AG04449 (cell line): ENCODE measurements around the gene CC2D1A.

Experiments
- CTCF ChIA-PET: fragments of 350-600 bp; formaldehyde crosslinking; extraction: SDS; loops from one replicate; lab custom pipeline; 2021; ENCODE audit warnings: antibody characterized with exemption; lab: Yijun Ruan, JAX
- POLR2A ChIA-PET: fragments of 400-600, 350-600 bp; formaldehyde crosslinking; extraction: SDS; loops from one replicate; lab custom pipeline; 2020; ENCODE audit warnings: antibody characterized with exemption, inconsistent platforms; lab: Yijun Ruan, JAX
- DNase-seq: peaks from one replicate; pipeline ENCODE4 v3.0.0-alpha.2; 2010; ENCODE audit warnings: low read depth, low spot score
- H3K4me3 ChIP-seq: 2 replicates; pipeline ENCODE4 v1.5.1; 2011; ENCODE audit warnings: low read depth, mild to moderate bottlenecking, control low read depth, low read length
- TF ChIP-seq, protein P1 (sequence below): IDR thresholded peaks from one replicate; pipeline ENCODE4 v1.5.1; 2011; ENCODE audit warnings: mild to moderate bottlenecking, moderate library complexity, low read length, control low read depth, inconsistent platforms; ENCODE audit not compliant: insufficient read depth; ENCODE audit errors: missing control alignments

CC2D1A gene

GRCh38 chr19:13923194-13923987 lies 17.4 kb downstream of the CC2D1A start:
- ChIA-PET POLR2A (interaction anchor here (0.7 kb wide), 1 partner anchor 157 kb away, joined by 3 read pairs; no protein-coding TSS in a partner anchor), CTCF (interaction anchor here (1.3 to 1.7 kb wide), 2 partner anchors 150 to 213 kb away, joined by 5 read pairs; partner anchors contain the start of genes ASF1B and MISP3)
- H3K4me3 ChIP-seq: no peak overlapping the region
- TF ChIP-seq, protein P1, sequence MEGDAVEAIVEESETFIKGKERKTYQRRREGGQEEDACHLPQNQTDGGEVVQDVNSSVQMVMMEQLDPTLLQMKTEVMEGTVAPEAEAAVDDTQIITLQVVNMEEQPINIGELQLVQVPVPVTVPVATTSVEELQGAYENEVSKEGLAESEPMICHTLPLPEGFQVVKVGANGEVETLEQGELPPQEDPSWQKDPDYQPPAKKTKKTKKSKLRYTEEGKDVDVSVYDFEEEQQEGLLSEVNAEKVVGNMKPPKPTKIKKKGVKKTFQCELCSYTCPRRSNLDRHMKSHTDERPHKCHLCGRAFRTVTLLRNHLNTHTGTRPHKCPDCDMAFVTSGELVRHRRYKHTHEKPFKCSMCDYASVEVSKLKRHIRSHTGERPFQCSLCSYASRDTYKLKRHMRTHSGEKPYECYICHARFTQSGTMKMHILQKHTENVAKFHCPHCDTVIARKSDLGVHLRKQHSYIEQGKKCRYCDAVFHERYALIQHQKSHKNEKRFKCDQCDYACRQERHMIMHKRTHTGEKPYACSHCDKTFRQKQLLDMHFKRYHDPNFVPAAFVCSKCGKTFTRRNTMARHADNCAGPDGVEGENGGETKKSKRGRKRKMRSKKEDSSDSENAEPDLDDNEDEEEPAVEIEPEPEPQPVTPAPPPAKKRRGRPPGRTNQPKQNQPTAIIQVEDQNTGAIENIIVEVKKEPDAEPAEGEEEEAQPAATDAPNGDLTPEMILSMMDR: no peak
- DNase-seq: no peak

- ChIA-PET CTCF (interaction anchor here (1.8 to 2.1 kb wide), 2 partner anchors 133 to 150 kb away, joined by 5 to 7 read pairs; no protein-coding TSS in a partner anchor), POLR2A (interaction anchor here (0.6 to 1.2 kb wide), 2 partner anchors 12 kb away, joined by 3 read pairs; no protein-coding TSS in a partner anchor)
- H3K4me3 ChIP-seq: no peak overlapping the region
- no peak for DNase-seq
- TF ChIP-seq, protein P1: no peak
These were observed 20.0 kb downstream of the CC2D1A start for GRCh38 chr19:13926010-13926409.

DNA sequence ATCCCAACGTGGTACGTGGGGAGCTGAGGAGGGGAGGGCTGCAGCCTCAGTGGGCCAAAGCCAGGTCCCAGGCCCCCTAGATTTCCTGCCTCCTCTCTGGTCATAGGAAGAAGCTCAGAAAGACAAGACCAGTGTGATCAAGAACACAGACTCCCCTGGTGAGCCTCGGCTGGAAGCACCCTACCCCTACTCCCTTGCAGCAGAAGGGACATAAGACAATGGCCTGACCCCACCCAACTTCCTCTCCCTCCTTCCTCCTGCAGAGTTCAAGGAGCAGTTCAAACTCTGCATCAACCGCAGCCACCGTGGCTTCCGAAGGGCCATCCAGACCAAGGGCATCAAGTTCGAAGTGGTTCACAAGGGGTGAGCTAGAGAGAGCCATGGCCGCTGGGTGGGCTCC lies 20.7 kb downstream of the CC2D1A start:
- TF ChIP-seq, protein P1: no peak
- CTCF ChIA-PET: interaction anchor here (1.8 to 2.1 kb wide), 2 partner anchors 132 to 149 kb away, joined by 5 to 7 read pairs; no protein-coding TSS in a partner anchor

DNA sequence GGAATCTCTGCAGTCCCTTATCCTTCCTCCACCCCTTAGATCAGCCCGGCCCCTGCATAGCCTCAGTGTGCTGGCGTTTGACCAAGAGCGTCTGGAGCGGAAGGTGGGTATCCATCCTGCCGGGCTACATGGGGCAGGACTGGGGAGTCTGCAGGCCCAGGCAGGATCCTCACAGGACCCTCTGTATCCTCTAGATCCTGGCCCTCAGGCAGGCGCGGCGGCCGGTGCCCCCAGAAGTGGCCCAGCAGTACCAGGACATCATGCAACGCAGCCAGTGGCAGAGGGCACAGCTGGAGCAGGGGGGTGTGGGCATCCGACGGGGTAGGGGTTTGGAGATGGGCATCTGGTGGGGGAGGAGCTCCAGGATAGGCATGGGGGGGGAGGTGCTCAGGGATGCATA lies 23.3 kb downstream of the CC2D1A start:
- H3K4me3 ChIP-seq: no peak overlapping the region
- TF ChIP-seq, protein P1: no peak
- ChIA-PET POLR2A (interaction anchor here (1.0 kb wide), 1 partner anchor 9 kb away, joined by 3 read pairs; the partner anchor contains the start of gene PODNL1), CTCF (interaction anchor here (0.9 kb wide), 1 partner anchor 9 kb away, joined by 3 read pairs; the partner anchor contains the start of gene PODNL1)
- no peak for DNase-seq

More for the DNA sequence above, 20.7 kb downstream of the CC2D1A start:
- no peak for DNase-seq
- no peak overlapping the region for H3K4me3 ChIP-seq
- POLR2A ChIA-PET: interaction anchor here (1.2 kb wide), 1 partner anchor 12 kb away, joined by 3 read pairs; no protein-coding TSS in a partner anchor

- DNase-seq: no peak
- ChIA-PET POLR2A (interaction anchor here (1.0 kb wide), 1 partner anchor 8 kb away, joined by 3 read pairs; the partner anchor contains the start of gene PODNL1), CTCF (no interaction called here)
- H3K4me3 ChIP-seq: no peak overlapping the region
- TF ChIP-seq, protein P1: no peak
These were observed 24.0 kb downstream of the CC2D1A start for GRCh38 chr19:13929956-13930355.

GRCh38 chr19:13930402-13930801 lies 24.4 kb downstream of the CC2D1A start:
- POLR2A ChIA-PET: interaction anchor here (1.0 kb wide), 1 partner anchor 8 kb away, joined by 3 read pairs; the partner anchor contains the start of gene PODNL1
- DNase-seq: no peak
- CTCF ChIA-PET: no interaction called here

More at GRCh38 chr19:13930402-13930801, 24.4 kb downstream of the CC2D1A start:
- no peak overlapping the region for H3K4me3 ChIP-seq
- TF ChIP-seq, protein P1: no peak
